ENCODE data around the gene CDK2.
A peak's percentile ranks its signal among the peaks of the same experiment; 100 is the strongest.
"Not testable (repeated sequence)": the region's sequence is repeated elsewhere in the genome, so short reads cannot be mapped to it uniquely, and the experiment has no call there.

CDK2 gene

GRCh38 chr12:55982319-55982936 is 15.8 kb downstream of the CDK2 start:
- DNase-seq, result no peak

- no peak for DNase-seq
These were observed 16.7 kb downstream of the CDK2 start for GRCh38 chr12:55983232-55983842.

GRCh38 chr12:55984861-55985260 is 18.2 kb downstream of the CDK2 start:
- no peak for DNase-seq

- DNase-seq, result no peak
These were observed 18.7 kb downstream of the CDK2 start for GRCh38 chr12:55985341-55985740.

GRCh38 chr12:55985976-55986375 is 19.3 kb downstream of the CDK2 start:
- not testable (repeated sequence) for DNase-seq

GRCh38 chr12:55991110-55991509 is 24.5 kb downstream of the CDK2 start:
- DNase-seq, result no peak

GRCh38 chr12:55993230-55993853 is 26.7 kb downstream of the CDK2 start:
- no peak for DNase-seq

GRCh38 chr12:55995366-55995765 is 28.7 kb downstream of the CDK2 start:
- no peak for DNase-seq

- peak in 1 of 2 experiments; percentile 60 for DNase-seq
These were observed 29.6 kb downstream of the CDK2 start for GRCh38 chr12:55996201-55996714.

GRCh38 chr12:55996715-55997534 is 30.3 kb downstream of the CDK2 start, which contains the start of gene SUOX:
TSS of gene SUOX (plus strand) at chr12:55997276. CDS start at chr12:56002222, 4,946 bp downstream.
- no peak for DNase-seq

- DNase-seq, result no peak
These were observed 30.9 kb downstream of the CDK2 start for GRCh38 chr12:55997535-55997859.

- not testable (repeated sequence) for DNase-seq
These were observed 32.9 kb downstream of the CDK2 start for GRCh38 chr12:55999522-55999921.

GRCh38 chr12:55999999-56000540 is 33.4 kb downstream of the CDK2 start:
- DNase-seq, result not testable (repeated sequence)

- DNase-seq, result no peak
These were observed 35.0 kb downstream of the CDK2 start for GRCh38 chr12:56001487-56002100.

GRCh38 chr12:56003376-56003775 is 36.7 kb downstream of the CDK2 start:
- DNase-seq, result not testable (repeated sequence)

GRCh38 chr12:56004211-56004610 is 37.6 kb downstream of the CDK2 start:
- no peak for DNase-seq

- DNase-seq, result peak; percentile 53 to 75
These were observed 41.2 kb downstream of the CDK2 start for GRCh38 chr12:56007564-56008559.

GRCh38 chr12:56010111-56010570 is 43.5 kb downstream of the CDK2 start:
- no peak for DNase-seq

- no peak for DNase-seq
These were observed 45.0 kb downstream of the CDK2 start for GRCh38 chr12:56011509-56012090.

- no peak for DNase-seq
These were observed 46.9 kb downstream of the CDK2 start for GRCh38 chr12:56013482-56013881.

GRCh38 chr12:56014205-56014604 is 47.6 kb downstream of the CDK2 start:
- DNase-seq, result no peak

All from stimulated activated CD4-positive, alpha-beta T cell treated with anti-CD3 and anti-CD28 coated beads, Interleukin-4, amount 100 ng/mL, for 4 hours (primary cell).